ENCODE measurements around the gene KRTAP19-6.
"Not testable (repeated sequence)": the region's sequence is repeated elsewhere in the genome, so short reads cannot be mapped to it uniquely, and the experiment has no call there.

The KRTAP19-6 gene

DNA sequence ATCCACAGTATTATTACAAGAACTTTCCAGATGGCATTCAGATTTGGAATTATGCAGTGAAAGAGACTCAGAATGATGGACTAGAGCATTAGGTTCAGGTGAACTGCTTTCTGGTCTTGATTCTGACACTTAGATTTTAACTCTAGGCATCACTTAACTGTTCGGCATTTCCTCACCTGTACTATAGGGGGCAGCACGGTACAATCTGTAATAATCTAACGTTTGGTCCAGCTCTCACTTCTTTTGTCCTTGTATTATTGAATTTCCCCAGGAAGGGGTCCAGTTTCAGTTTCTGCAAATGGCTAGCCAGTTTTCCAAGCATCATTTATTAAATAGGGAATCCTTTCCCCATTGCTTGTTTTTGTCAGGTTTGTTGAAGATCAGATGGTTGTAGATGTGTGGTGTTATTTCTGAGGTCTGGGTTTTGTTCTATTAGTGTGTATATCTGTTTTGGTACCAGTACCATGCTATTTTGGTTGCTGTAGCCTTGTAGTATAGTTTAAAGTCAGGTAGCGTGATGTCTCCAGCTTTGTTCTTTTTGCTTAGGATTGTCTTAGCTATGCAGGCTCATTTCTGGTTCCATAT, 36.0 kb downstream of the KRTAP19-6 start:
- H3K36me3 Mint-ChIP-seq (ENCODE audit: low read depth); H3K27ac Mint-ChIP-seq; H3K4me3 Mint-ChIP-seq; H3K4me1 Mint-ChIP-seq (ENCODE audit: low read depth); DNase-seq (ENCODE audit: low spot score); H3K9me3 Mint-ChIP-seq: not testable (repeated sequence)
- H3K27me3 Mint-ChIP-seq (ENCODE audit: low read depth): peaks cover 13% of the 10 kb centered on the region

DNA sequence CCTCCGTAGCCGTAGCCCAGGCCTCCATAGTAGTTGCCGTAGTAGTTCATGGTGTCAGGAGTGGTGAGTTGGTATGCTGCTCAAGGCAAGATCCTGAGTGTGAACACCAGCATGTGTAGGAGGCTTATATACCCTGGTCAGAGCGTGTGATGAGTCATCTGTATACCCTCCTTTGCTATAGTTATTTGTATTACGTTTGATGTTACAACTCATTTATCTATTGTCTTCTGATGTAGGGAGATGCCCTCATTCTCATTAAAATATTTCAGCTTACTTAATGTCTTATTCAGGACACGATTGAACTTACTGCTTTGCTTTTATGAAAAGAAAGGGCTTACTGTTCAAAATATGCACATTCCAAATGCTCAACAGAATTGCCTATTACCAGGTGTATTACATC, 39.6 kb downstream of the KRTAP19-6 start, which contains the start of gene KRTAP19-5:
Gene KRTAP19-5 (minus strand): TSS at position 101 of the 400 bp plus-strand sequence. CDS start 51 bp downstream, at position 50.
- Mint-ChIP-seq H3K4me3 (no peak within 1 kb of the TSS), H3K9me3 (no peaks in the 10 kb centered on the region), H3K27me3 (ENCODE audit: low read depth) (peaks cover 7% of the 10 kb centered on the region), H3K4me1 (ENCODE audit: low read depth) (peaks cover 3% of the 10 kb centered on the region), H3K27ac (no peak within 1 kb of the TSS), H3K36me3 (ENCODE audit: low read depth) (no peaks in the 10 kb centered on the region)
- DNase-seq (ENCODE audit: low spot score): no peak

- Mint-ChIP-seq H3K27me3 (ENCODE audit: low read depth) (no peaks in the 10 kb centered on the region), H3K27ac (no peak within 1 kb of the TSS), H3K9me3 (no peaks in the 10 kb centered on the region), H3K4me1 (ENCODE audit: low read depth) (no peaks in the 10 kb centered on the region), H3K4me3 (no peak within 1 kb of the TSS), H3K36me3 (ENCODE audit: low read depth) (no peaks in the 10 kb centered on the region)
- no peak for DNase-seq (ENCODE audit: low spot score)
Observed at GRCh38 chr21:30497065-30497464, 44.6 kb downstream of the KRTAP19-6 start, which contains the start of gene KRTAP19-4. Gene KRTAP19-4 (minus strand): TSS chr21:30497165. CDS start chr21:30497110, 55 bp downstream.

DNA sequence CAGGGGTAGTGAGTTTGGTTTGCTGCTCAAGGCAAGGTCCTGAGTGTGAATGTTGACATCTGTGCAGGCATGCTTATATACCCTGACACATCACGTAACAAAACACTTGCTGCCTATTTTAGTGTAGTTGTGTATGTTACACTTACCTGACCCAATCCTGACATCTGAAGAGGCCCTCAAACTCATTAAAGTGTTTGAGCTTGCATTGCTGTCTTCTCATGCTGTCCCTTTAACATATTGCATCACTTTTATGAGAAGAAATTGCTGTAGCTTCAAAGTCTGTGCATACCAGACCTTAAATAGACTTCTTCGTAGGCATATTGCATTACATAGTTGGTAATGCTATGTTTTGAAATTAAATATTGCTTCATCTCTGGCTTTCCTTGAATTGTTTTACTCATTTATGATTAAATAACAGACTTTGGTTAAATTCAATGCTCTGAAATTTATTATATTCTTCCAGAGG, 49.7 kb downstream of the KRTAP19-6 start, which contains the start of gene KRTAP19-3:
Gene KRTAP19-3 (minus strand): TSS at position 51 of the 466 bp plus-strand sequence. CDS start 56 bp downstream, outside the sequence.
- DNase-seq (ENCODE audit: low spot score): no peak
- Mint-ChIP-seq H3K36me3 (ENCODE audit: low read depth) (no peaks in the 10 kb centered on the region), H3K27me3 (ENCODE audit: low read depth) (no peaks in the 10 kb centered on the region), H3K9me3 (peaks cover 6% of the 10 kb centered on the region), H3K27ac (no peak within 1 kb of the TSS), H3K4me3 (no peak within 1 kb of the TSS), H3K4me1 (ENCODE audit: low read depth) (no peaks in the 10 kb centered on the region)

Measured in T-helper 2 cell treated with Interferon-gamma antibody and Interleukin-4, amounts not matched to agents 5 μg/mL and 100 μg/mL, for 36 hours (primary cell).